GM23338 (cell line): Measurements from ENCODE around the gene ASCL5.

Source experiments
- CREB1 ChIP-seq: fragments of 250-450 bp; sonication (Bioruptor Pico); IDR thresholded peaks from 2 replicates; pipeline ENCODE4 v1.5.0; 2020; ENCODE audit warnings: low read depth, mild to moderate bottlenecking, moderate library complexity
- ETS1 ChIP-seq: IDR thresholded peaks from 2 replicates; pipeline ENCODE4 v1.6.1; 2016; ENCODE audit warnings: antibody characterized with exemption
- EZH2 ChIP-seq: fragments of 200-600 bp; sonication (generic); IDR thresholded peaks from one replicate; pipeline ENCODE4 v1.8.0; 2017; ENCODE audit warnings: antibody characterized with exemption, mild to moderate bottlenecking, low read depth; ENCODE audit not compliant: unreplicated experiment
- EZH2phosphoT487 ChIP-seq: fragments of 200-600 bp; sonication (generic); IDR thresholded peaks from one replicate; pipeline ENCODE4 v1.8.1; 2018; ENCODE audit warnings: antibody characterized with exemption; ENCODE audit not compliant: unreplicated experiment
- JUNB ChIP-seq: IDR thresholded peaks from one replicate; pipeline ENCODE4 v1.6.1; 2016; ENCODE audit warnings: antibody characterized with exemption; ENCODE audit not compliant: unreplicated experiment
- NANOG ChIP-seq: IDR thresholded peaks from 2 replicates; pipeline ENCODE4 v1.6.1; 2016; ENCODE audit warnings: antibody characterized with exemption, borderline replicate concordance
- POLR2AphosphoS5 ChIP-seq: IDR thresholded peaks from 2 replicates; pipeline ENCODE4 v1.6.1; 2016; ENCODE audit warnings: antibody characterized with exemption, low read depth
- STAT1 ChIP-seq: IDR thresholded peaks from one replicate; pipeline ENCODE4 v1.6.1; 2016; ENCODE audit warnings: antibody characterized with exemption; ENCODE audit not compliant: unreplicated experiment
- ZNF114 ChIP-seq: fragments of 250-450 bp; sonication (Bioruptor Pico); IDR thresholded peaks from 2 replicates; pipeline ENCODE4 v1.5.0; 2020; ENCODE audit warnings: mild to moderate bottlenecking, moderate library complexity
- ZNF331 ChIP-seq: fragments of 250-450 bp; sonication (Bioruptor Pico); IDR thresholded peaks from 2 replicates; pipeline ENCODE4 v1.5.0; 2020; ENCODE audit warnings: low read depth, mild to moderate bottlenecking, moderate library complexity
- TF ChIP-seq, protein P1 (sequence below), 2 experiments: fragments of 200-600 bp in 1 of 2; sonication (generic) in 1 of 2; conservative IDR thresholded peaks; 2 replicates each; pipeline versions ENCODE4 v1.5.1 to v1.6.1; 2016 to 2017; ENCODE audit warnings: antibody characterized with exemption in 2 of 2, low read depth in 2 of 2, mild to moderate bottlenecking in 2 of 2, moderate library complexity in 1 of 2
- TF ChIP-seq, protein P2 (sequence below): IDR thresholded peaks from one replicate; pipeline ENCODE4 v1.6.1; 2018; ENCODE audit warnings: antibody characterized with exemption; ENCODE audit not compliant: unreplicated experiment
- TF ChIP-seq, protein P3 (sequence below): fragments of 250-450 bp; sonication (Bioruptor Pico); IDR thresholded peaks from 2 replicates; pipeline ENCODE4 v1.5.0; 2020; ENCODE audit warnings: mild to moderate bottlenecking, moderate library complexity

GRCh38 chr1:201163707-201164106, 36.7 kb upstream of the ASCL5 start:
- TF ChIP-seq, protein P1, sequence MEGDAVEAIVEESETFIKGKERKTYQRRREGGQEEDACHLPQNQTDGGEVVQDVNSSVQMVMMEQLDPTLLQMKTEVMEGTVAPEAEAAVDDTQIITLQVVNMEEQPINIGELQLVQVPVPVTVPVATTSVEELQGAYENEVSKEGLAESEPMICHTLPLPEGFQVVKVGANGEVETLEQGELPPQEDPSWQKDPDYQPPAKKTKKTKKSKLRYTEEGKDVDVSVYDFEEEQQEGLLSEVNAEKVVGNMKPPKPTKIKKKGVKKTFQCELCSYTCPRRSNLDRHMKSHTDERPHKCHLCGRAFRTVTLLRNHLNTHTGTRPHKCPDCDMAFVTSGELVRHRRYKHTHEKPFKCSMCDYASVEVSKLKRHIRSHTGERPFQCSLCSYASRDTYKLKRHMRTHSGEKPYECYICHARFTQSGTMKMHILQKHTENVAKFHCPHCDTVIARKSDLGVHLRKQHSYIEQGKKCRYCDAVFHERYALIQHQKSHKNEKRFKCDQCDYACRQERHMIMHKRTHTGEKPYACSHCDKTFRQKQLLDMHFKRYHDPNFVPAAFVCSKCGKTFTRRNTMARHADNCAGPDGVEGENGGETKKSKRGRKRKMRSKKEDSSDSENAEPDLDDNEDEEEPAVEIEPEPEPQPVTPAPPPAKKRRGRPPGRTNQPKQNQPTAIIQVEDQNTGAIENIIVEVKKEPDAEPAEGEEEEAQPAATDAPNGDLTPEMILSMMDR (conservative IDR thresholded peaks at IDR 0.05; ENCODE audit: low read depth in 2 of 2): no peak
- TF ChIP-seq POLR2AphosphoS5 (no peak), EZH2phosphoT487 (no peak), ZNF331 (CRISPR knock-in tag) (no peak), EZH2 (no peak), NANOG (no peak), ZNF114 (CRISPR knock-in tag) (no peak), CREB1 (CRISPR knock-in tag) (no peak), STAT1 (no peak), JUNB (no peak), ETS1 (no peak)
- TF ChIP-seq, protein P2, sequence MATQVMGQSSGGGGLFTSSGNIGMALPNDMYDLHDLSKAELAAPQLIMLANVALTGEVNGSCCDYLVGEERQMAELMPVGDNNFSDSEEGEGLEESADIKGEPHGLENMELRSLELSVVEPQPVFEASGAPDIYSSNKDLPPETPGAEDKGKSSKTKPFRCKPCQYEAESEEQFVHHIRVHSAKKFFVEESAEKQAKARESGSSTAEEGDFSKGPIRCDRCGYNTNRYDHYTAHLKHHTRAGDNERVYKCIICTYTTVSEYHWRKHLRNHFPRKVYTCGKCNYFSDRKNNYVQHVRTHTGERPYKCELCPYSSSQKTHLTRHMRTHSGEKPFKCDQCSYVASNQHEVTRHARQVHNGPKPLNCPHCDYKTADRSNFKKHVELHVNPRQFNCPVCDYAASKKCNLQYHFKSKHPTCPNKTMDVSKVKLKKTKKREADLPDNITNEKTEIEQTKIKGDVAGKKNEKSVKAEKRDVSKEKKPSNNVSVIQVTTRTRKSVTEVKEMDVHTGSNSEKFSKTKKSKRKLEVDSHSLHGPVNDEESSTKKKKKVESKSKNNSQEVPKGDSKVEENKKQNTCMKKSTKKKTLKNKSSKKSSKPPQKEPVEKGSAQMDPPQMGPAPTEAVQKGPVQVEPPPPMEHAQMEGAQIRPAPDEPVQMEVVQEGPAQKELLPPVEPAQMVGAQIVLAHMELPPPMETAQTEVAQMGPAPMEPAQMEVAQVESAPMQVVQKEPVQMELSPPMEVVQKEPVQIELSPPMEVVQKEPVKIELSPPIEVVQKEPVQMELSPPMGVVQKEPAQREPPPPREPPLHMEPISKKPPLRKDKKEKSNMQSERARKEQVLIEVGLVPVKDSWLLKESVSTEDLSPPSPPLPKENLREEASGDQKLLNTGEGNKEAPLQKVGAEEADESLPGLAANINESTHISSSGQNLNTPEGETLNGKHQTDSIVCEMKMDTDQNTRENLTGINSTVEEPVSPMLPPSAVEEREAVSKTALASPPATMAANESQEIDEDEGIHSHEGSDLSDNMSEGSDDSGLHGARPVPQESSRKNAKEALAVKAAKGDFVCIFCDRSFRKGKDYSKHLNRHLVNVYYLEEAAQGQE: no peak
- TF ChIP-seq, protein P3, sequence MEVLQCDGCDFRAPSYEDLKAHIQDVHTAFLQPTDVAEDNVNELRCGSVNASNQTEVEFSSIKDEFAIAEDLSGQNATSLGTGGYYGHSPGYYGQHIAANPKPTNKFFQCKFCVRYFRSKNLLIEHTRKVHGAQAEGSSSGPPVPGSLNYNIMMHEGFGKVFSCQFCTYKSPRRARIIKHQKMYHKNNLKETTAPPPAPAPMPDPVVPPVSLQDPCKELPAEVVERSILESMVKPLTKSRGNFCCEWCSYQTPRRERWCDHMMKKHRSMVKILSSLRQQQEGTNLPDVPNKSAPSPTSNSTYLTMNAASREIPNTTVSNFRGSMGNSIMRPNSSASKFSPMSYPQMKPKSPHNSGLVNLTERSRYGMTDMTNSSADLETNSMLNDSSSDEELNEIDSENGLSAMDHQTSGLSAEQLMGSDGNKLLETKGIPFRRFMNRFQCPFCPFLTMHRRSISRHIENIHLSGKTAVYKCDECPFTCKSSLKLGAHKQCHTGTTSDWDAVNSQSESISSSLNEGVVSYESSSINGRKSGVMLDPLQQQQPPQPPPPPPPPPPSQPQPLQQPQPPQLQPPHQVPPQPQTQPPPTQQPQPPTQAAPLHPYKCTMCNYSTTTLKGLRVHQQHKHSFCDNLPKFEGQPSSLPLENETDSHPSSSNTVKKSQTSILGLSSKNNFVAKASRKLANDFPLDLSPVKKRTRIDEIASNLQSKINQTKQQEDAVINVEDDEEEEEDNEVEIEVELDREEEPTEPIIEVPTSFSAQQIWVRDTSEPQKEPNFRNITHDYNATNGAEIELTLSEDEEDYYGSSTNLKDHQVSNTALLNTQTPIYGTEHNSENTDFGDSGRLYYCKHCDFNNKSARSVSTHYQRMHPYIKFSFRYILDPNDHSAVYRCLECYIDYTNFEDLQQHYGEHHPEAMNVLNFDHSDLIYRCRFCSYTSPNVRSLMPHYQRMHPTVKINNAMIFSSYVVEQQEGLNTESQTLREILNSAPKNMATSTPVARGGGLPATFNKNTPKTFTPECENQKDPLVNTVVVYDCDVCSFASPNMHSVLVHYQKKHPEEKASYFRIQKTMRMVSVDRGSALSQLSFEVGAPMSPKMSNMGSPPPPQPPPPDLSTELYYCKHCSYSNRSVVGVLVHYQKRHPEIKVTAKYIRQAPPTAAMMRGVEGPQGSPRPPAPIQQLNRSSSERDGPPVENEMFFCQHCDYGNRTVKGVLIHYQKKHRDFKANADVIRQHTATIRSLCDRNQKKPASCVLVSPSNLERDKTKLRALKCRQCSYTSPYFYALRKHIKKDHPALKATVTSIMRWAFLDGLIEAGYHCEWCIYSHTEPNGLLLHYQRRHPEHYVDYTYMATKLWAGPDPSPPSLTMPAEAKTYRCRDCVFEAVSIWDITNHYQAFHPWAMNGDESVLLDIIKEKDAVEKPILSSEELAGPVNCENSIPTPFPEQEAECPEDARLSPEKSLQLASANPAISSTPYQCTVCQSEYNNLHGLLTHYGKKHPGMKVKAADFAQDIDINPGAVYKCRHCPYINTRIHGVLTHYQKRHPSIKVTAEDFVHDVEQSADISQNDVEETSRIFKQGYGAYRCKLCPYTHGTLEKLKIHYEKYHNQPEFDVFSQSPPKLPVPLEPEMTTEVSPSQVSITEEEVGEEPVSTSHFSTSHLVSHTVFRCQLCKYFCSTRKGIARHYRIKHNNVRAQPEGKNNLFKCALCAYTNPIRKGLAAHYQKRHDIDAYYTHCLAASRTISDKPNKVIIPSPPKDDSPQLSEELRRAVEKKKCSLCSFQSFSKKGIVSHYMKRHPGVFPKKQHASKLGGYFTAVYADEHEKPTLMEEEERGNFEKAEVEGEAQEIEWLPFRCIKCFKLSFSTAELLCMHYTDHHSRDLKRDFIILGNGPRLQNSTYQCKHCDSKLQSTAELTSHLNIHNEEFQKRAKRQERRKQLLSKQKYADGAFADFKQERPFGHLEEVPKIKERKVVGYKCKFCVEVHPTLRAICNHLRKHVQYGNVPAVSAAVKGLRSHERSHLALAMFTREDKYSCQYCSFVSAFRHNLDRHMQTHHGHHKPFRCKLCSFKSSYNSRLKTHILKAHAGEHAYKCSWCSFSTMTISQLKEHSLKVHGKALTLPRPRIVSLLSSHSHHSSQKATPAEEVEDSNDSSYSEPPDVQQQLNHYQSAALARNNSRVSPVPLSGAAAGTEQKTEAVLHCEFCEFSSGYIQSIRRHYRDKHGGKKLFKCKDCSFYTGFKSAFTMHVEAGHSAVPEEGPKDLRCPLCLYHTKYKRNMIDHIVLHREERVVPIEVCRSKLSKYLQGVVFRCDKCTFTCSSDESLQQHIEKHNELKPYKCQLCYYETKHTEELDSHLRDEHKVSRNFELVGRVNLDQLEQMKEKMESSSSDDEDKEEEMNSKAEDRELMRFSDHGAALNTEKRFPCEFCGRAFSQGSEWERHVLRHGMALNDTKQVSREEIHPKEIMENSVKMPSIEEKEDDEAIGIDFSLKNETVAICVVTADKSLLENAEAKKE: no peak
